ENCODE data around the gene ABR.
"Not testable (repeated sequence)": the region's sequence is repeated elsewhere in the genome, so short reads cannot be mapped to it uniquely, and the experiment has no call there.

Gene ABR

DNA sequence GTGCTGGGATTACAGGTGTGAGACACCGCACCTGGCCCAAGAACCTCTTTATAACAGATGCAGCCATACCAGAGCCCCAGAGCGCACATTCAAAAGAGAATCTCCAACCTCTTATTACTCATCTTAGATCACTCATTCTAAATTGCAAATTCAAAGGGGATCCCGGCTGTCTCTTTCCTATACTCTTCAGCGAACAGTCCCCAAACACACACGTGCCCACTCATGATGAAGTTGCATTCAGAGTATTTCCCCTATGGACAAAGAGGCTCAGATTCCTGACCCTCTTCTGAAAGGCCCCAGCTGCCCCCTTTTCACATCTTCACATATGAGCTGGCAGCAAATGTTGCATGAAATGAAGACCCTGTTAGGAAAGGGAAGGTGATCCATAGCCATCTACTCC, 22.5 kb upstream of the ABR start:
- DNase-seq (ENCODE audit: low read depth): no peak
- TF ChIP-seq, protein P1, sequence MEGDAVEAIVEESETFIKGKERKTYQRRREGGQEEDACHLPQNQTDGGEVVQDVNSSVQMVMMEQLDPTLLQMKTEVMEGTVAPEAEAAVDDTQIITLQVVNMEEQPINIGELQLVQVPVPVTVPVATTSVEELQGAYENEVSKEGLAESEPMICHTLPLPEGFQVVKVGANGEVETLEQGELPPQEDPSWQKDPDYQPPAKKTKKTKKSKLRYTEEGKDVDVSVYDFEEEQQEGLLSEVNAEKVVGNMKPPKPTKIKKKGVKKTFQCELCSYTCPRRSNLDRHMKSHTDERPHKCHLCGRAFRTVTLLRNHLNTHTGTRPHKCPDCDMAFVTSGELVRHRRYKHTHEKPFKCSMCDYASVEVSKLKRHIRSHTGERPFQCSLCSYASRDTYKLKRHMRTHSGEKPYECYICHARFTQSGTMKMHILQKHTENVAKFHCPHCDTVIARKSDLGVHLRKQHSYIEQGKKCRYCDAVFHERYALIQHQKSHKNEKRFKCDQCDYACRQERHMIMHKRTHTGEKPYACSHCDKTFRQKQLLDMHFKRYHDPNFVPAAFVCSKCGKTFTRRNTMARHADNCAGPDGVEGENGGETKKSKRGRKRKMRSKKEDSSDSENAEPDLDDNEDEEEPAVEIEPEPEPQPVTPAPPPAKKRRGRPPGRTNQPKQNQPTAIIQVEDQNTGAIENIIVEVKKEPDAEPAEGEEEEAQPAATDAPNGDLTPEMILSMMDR (IDR thresholded peaks at IDR 0.05; ENCODE audit: control insufficient read depth, extremely low read depth, insufficient read depth): no peak
- H3K4me3 ChIP-seq (ENCODE audit: low read depth, low read length): no peak overlapping the region

DNA sequence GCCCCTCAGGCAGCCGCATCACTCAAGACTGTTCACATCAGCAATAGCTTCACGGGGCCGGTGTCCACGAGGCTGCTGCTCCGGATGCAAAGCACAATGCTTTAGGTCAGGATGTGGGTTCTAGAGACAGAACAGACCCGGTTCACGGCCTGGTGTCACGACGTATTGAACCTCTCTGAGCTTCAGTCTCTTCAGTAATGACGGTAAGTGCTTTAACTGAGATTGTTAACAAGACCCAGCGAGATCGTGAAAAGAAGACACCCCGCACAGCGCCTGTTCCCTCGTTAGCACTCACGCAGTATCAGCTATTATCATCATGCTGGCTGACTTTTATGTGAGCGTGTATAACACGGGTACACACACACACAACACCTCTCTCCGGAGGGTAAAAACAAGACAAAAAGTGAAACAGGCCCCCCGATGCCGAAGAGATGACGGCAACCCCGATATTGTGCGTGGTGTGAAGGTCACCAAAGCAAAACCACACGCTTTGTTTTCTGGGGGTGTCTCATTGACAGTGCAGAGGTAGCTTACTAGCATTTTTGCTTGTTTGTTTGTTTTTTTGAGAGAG, 21.4 kb upstream of the ABR start:
- no peak for DNase-seq (ENCODE audit: low read depth)
- TF ChIP-seq, protein P1 (IDR thresholded peaks at IDR 0.05; ENCODE audit: control insufficient read depth, extremely low read depth, insufficient read depth): no peak
- no peak overlapping the region for H3K4me3 ChIP-seq (ENCODE audit: low read depth, low read length)

- H3K4me3 ChIP-seq (ENCODE audit: low read depth, low read length); DNase-seq (ENCODE audit: low read depth): not testable (repeated sequence)
Observed at GRCh38 chr17:1199271-1199743, 19.5 kb upstream of the ABR start.

- H3K4me3 ChIP-seq (ENCODE audit: low read depth, low read length): no peak overlapping the region
- DNase-seq (ENCODE audit: low read depth): no peak
- TF ChIP-seq, protein P1 (IDR thresholded peaks at IDR 0.05; ENCODE audit: control insufficient read depth, extremely low read depth, insufficient read depth): no peak
Observed at GRCh38 chr17:1197781-1198490, 18.2 kb upstream of the ABR start.

DNA sequence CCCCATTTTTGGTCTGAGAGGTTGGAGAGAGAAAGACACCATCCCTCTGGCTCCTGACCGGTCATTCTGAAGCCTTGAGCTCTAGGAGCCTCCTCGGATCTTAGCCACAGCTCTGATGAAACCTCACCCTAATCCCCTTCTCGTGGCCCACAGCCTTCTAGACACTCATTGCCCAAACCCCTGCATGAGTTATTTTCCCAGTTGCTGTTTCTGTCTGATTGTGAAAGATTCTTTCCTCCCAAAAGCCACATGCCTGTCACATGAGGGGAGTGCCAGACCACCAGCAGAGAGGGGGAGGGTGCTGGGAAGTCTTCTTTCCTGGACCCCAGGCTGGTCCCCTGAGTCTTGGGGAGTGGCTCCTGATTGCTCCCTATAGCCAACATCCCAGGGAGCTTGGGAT, 17.6 kb upstream of the ABR start:
- no peak for DNase-seq (ENCODE audit: low read depth)
- no peak overlapping the region for H3K4me3 ChIP-seq (ENCODE audit: low read depth, low read length)

GRCh38 chr17:1196946-1197345, 17.2 kb upstream of the ABR start:
- no peak overlapping the region for H3K4me3 ChIP-seq (ENCODE audit: low read depth, low read length)
- TF ChIP-seq, protein P1 (IDR thresholded peaks at IDR 0.05; ENCODE audit: control insufficient read depth, extremely low read depth, insufficient read depth): no peak
- DNase-seq (ENCODE audit: low read depth): no peak

More for the DNA sequence above, 17.6 kb upstream of the ABR start:
- TF ChIP-seq, protein P1 (IDR thresholded peaks at IDR 0.05; ENCODE audit: control insufficient read depth, extremely low read depth, insufficient read depth): no peak

DNA sequence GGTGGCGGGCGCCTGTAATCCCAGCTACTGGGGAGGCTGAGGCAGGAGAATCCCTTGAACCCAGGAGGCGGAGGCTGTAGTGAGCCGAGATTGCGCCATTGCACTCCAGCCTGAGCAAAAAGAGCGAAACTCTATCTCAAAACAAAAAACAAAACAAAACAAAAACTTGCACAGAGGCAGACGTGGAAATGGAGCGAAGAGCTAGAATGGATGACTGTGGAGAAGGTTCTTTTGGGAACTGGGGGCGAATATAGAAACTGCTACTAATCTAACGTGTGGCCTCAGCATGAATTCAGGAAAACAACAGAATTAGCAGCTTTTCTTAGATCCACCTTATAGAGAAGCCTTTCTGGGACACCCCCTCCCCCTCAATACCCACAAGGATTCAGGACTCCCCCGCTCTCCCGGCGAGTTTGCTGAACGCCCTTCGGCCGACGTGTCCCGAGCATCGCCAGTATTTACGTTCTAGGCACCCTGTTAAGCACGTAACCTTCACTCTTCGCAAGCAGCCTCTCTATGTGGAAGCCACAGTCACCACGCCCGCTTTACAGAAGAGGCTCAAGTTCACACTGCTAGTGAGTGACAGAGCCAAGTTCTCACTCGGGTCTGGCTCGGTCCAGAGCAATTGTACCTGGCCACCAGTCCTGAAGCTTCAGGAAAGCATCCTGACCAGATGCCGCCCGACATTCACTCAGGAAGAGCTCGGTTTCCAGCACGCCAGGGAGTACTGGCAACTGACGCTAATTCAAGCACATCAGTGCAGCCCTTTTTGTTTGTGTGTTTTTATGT, 13.3 kb upstream of the ABR start:
- H3K4me3 ChIP-seq (ENCODE audit: low read depth, low read length): no peak overlapping the region
- DNase-seq (ENCODE audit: low read depth): no peak
- TF ChIP-seq, protein P1 (IDR thresholded peaks at IDR 0.05; ENCODE audit: control insufficient read depth, extremely low read depth, insufficient read depth): no peak

Data from LNCaP clone FGC (cell line).